ENCODE data around the gene ACP2.

ACP2 gene

GRCh38 chr11:47268448-47269001 is 19.9 kb upstream of the ACP2 start:
- DNase-seq = no peak

GRCh38 chr11:47267876-47268275 is 19.3 kb upstream of the ACP2 start:
- no peak for DNase-seq

GRCh38 chr11:47264521-47264920 is 15.9 kb upstream of the ACP2 start:
- no peak for DNase-seq

DNA sequence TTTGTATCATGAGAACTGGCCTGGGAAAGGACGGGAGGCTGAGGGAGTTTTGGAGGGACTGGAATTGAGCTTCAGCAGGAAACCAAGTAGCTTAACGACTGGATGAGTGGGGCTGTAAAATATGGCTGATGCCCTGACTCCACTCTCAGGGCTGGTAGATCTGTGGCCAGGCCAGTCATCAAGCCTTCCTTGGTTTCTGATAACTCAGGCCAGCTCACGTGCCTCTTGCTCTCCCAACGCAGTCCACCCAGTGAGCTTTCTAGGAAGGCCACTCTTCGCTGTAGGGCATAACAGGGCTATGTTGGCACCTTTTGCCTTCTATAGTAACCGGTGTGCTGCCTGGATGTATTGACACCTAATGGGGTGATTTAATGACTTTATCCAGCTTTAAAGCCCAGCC is 15.5 kb upstream of the ACP2 start:
- no peak for DNase-seq

DNA sequence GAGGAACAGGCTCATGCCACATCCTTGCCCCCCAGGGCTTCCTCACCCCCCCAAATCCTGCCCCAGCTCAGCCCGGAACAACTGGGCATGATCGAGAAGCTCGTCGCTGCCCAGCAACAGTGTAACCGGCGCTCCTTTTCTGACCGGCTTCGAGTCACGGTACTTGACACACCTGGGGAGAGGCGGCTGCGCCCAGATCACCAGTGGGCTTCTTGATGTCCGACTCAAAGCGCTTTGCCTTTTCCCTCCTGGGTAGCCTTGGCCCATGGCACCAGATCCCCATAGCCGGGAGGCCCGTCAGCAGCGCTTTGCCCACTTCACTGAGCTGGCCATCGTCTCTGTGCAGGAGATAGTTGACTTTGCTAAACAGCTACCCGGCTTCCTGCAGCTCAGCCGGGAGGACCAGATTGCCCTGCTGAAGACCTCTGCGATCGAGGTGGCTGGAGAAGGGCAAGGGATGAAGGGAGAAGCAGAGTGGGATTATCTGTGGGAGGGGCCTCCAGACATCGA is 12.7 kb upstream of the ACP2 start:
- no peak for DNase-seq

GRCh38 chr11:47260366-47260765 is 11.8 kb upstream of the ACP2 start:
- no peak for DNase-seq

DNA sequence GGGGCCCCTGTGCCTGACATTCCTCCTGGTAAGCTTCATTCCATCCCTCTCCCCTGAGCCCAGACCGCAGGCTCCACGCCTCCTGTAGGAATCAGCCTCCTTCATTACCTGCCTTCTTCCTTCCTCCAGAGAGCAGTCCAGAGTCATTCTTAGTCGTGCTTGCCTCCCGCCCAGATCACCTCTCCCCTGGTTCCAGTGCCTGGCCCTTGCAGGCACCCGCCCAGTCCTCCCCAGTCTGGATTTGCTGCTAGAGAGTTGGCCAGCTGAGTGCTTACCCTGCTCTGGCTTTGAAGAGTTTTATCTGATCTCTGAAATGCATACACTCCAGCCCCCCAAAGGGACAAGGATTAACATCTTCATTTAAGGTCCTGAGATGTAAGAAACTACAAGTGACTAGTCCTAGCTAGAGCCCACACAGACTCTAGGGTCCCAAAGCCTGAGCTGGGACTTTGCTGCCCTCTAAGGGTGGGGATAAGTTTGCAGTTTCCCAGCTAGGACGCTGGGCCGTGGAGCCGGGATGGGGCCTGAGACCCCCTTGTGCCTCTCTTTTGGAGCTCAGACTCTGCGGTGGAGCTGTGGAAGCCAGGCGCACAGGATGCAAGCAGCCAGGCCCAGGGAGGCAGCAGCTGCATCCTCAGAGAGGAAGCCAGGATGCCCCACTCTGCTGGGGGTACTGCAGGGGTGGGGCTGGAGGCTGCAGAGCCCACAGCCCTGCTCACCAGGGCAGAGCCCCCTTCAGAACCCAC is 10.8 kb upstream of the ACP2 start:
- DNase-seq = peak; percentile 31 to 32

DNA sequence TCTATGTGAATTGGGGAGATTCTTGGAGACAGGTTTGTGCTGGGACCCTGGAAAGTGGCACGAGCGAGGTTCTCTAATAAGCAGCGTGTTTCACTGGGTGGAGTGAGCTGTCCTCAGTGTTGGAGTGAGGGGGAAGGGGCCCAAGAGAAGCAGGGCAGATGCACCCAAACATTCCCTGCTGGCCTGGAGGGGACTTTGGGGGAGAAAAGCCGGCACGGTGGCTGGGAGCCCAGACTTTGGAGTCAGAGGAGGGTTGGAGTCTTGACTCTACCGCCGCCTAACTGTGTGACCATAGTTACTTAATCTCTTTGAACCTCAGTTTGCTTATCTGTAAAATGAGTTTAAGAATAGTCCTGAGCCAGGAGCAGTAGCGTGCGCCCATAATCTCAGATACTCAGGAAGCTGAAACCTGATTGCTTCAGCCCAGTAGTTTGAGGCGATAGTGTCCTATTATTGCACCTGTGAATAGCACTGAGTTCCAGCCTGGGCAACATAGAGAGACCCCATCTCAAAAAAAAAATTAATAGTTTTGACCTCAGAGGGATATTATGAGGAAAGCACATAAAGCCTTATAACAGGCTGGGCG is 9.8 kb upstream of the ACP2 start:
- no peak for DNase-seq

DNA sequence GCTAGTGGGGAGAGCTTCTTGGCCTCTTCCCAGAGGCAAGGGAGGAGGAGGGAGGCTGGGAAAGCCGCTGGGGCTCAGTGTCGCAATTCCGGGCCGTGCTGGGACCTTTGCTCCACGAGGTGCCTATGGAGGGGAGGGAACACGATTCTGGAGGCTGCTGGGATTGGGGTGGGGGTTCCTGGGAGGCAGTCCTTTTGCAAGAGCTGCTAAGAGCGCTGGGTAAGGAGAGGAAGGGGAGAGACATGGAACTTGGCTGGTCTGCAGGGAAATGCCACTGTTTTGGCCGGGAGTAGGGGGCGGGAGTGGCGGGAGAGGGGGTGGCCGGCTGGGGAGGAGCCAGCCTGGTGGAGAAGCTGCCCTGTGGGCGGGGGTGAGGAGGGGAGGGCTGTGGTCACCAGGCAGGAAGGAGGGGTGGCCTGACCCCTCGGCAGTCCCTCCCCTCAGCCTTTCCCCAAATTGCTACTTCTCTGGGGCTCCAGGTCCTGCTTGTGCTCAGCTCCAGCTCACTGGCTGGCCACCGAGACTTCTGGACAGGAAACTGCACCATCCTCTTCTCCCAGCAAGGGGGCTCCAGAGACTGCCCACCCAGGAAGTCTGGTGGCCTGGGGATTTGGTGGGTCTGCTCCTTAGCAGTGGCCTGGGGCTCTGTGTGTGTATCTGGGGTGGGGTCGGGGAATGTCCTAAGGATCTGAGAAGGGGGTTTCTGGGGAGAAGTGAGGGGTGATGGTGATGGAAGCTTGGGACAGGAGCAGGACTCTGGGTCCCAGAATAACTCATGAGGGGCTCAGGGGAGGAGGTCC is 9.1 kb upstream of the ACP2 start, which contains the start of gene NR1H3:
Gene NR1H3, plus strand, starts transcription at position 480 of the 800 bp plus-strand sequence. CDS start 1,221 bp downstream, outside the sequence.
- peak in 1 of 2 donors; percentile 21 for DNase-seq

- no peak for DNase-seq
Measured at GRCh38 chr11:47257177-47257516, 8.5 kb upstream of the ACP2 start.

DNA sequence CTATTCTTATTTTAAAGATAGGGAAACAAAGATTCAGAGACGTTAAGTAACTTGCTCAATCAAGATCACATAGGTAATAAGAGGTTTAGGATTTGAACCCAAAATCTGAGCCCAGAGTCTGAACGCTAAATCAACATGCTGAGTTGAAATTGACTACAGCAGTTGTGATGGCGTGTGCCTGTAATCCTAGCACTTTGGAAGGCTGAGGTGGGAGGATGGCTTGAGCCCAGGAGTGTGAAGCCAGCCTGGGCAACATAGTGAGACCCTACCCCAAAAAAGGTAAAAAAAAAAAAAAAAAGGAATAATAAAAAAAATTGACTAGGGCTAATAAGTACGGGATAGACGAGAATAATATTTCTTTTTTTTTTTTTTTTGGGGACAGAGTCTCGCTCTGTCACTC is 7.8 kb upstream of the ACP2 start:
- DNase-seq = no peak

DNA sequence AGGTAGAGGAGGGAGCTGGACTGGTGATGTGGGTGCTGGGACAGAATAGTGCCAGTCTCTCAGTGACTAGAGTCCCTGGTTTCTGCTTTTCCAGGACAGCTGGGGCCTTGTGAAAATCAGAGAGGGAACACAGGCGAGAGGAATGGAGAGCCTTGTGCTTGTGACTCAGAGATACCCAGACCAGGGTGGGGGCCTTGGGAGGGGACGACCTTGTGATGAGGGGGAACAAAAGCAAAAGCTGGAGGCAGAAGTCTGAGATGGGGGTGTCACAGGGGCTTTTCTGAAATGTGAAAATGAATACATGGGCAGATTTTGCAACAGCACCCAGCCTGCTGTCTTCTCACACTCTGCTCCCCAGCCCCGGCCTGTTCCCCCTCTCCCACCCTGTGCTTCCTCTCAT is 5.8 kb upstream of the ACP2 start:
- peak in 1 of 2 donors; percentile 14 for DNase-seq

GRCh38 chr11:47253660-47254059 is 5.0 kb upstream of the ACP2 start:
- DNase-seq = no peak

GRCh38 chr11:47251751-47252150 is 3.1 kb upstream of the ACP2 start:
- no peak for DNase-seq

DNA sequence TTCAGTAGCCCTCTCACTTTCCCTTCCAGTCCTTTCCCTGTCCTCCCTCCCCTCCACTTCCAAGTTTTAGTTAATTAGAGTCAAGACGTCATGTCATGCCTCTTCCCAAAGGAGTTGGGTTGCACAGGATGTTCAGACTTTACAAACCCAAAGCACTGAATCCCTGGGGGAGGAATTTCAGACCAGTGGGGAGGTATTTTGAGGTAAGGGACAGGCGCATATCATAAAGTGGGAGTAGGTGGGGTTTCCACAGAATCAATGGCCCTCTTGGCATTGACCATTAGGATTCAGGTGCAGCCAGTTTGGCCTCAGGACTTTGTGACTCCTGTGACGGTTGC is 733 bp upstream of the ACP2 start:
- DNase-seq = no peak

DNA sequence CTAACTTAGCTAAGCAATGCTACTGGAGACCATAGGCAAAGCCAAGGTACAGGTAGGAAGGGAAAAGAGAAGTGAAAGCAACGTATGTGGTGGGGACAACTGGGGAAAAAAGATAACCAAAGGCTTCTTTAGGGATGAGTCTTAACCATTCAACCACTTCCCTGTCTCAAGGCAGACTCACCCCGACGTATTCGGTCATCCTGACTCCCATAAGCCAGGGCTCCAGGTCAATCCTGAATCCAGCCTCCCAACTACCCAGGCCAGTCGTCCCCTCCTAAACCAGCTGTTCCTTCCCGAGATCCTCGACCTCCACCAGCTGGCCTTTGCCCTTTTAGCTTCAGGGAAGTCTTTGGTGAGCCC is 330 bp downstream of the ACP2 start:
- no peak for DNase-seq

DNA sequence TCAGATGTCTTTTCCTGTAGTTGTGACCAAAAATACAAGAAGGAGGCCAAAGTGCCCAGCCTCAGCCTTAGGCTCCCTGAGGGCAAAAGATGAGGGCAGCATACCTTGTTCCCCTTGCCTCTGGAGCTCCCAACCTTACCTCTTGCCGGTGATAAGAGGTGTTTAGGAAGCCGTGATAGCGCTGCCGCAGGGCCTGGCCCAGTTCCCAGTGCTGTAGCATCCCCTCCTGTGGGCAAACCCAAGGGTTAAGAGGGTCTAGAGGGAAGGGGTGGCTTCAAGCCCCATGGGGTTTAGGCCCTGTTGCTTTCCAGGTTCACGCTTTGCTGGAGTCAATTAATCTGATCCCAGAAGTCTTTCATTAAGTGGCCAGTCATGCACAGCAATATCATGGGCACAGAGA is 1.1 kb downstream of the ACP2 start:
- no peak for DNase-seq

GRCh38 chr11:47245611-47246357 is 2.8 kb downstream of the ACP2 start:
- no peak for DNase-seq

DNA sequence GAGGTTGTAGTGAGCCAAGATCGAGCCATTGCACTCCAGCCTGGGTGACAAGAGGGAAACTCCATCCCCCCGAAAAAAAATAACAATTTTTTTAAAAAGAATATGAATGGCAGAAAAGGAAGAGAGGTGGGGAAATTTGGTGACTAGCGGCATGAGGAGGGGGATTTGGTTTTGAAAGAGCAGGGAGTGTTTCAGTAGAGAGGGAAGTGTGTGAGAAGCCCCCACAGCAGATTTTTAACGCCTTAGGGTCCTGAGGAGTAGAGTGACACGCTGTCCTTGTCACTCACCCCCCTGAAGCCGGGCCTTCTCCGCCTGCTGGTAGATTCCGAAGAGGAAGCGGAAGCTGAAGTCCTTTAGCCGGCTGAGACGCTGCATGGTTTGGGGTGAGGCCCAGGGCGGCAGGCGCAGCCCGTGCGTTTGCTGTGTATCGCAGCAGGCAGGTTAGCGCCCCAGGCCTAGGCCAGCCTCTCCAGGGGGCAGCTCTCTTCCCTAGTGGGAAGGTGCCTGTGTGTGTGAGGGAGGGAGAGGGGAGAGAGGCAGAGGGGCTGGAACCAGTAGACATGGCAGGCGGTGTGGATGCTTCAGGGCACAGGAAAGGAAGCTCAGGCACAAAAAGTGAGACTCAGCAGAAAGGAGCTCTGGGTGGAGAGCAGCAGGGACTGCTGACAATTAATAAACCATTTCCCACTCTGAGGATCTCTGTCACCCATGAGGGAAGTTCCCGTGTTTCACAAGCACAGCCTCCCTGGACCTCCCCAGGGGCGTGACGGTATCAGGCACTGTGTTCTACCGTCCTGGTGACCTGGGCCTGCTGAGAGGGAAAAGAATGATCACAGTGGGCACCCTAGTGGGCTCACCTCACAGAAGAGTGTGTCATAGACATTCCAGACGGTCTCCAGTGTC is 3.9 kb downstream of the ACP2 start:
- peak; percentile 2 to 22 for DNase-seq

DNA sequence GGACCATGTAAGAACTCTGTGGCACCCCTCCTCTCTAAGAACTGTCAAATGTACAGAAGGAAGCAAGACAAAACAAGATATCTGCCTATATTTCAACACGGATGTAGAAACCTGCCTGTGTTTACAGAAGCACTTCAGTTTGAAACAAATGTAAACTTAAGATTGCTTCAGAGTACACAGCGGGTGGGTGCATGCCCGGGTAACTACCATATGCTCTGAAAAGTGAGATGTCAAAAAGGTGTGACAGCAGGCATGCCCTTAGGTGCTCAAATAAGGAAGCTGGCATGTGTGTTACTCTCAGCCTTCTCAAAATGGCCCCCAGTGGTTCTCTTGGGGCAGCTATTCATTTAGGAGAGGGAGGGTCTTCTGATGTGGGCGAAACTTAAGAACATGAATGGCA is 5.2 kb downstream of the ACP2 start:
- DNase-seq = no peak

DNA sequence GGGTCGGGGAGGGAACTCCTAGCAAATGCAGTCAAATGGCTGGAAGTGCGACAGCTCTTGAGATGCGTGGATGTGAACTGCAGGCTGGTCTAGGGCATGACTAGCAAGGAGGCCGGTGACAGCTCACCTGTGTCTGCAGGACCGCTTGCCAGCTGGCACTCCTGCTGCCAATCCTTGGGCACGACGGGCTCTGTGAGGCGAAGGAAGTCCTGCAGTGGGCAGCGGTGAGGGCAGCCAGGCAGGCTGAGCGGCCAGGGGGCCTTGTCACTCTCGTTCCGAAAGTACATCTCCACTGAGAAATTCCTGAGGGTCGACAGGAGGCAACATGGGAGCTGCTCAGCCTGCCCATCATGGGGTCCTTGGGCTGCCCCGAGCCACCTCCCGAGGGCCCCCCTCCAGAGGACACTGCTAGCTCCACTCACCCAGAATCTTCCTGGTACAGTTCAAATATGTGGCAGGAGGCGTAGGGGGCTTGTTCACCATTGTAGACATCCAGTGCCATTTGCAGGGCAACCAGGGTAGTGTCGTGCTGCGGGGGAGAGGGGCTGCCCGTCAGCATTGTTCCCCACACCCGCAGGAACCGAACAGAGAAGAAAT is 5.9 kb downstream of the ACP2 start:
- DNase-seq = no peak
